MG63 (cell line): ENCODE measurements around the gene GTF2IRD1. TPM values are rescaled to one million over a fixed set of nuclear protein-coding genes. Genes with fewer than 3 reads are reported as not detected.

Experiments
- DNase-seq: peaks from one replicate; pipeline ENCODE4 v3.0.0-alpha.2; 2020
- H3K27me3 ChIP-seq: fragments of 250-450 bp; sonication (Bioruptor Pico); 2 replicates; pipeline ENCODE4 v1.5.1; 2020; ENCODE audit warnings: mild to moderate bottlenecking, moderate library complexity
- H3K36me3 ChIP-seq: fragments of 250-450 bp; sonication (Bioruptor Pico); 2 replicates; pipeline ENCODE4 v1.5.1; 2020; ENCODE audit warnings: mild to moderate bottlenecking, moderate library complexity
- H3K4me3 ChIP-seq: fragments of 250-450 bp; sonication (Bioruptor Pico); 2 replicates; pipeline ENCODE4 v1.5.1; 2020; ENCODE audit warnings: mild to moderate bottlenecking, moderate library complexity
- H3K9me3 ChIP-seq: fragments of 250-450 bp; sonication (Bioruptor Pico); 2 replicates; pipeline ENCODE4 v1.5.1; 2020; ENCODE audit warnings: mild to moderate bottlenecking, moderate library complexity
- total RNA-seq: library from RNA; depleted of rRNA; stranded (reverse); fragments of >200 nt; shearing (Covaris generic); gene quantifications from 2 replicates; pipeline ENCODE4 v1.2.3, GENCODE V29; 2014; ENCODE audit warnings: low replicate concordance

Gene GTF2IRD1
- total RNA-seq, 1 experiment from 2014 or later = 9.9 TPM

- H3K4me3 ChIP-seq = peak overlapping the region; percentile 63
- no peaks in the 10 kb centered on the region for H3K27me3 ChIP-seq
- DNase-seq = peak; percentile 26
- no peaks in the 10 kb centered on the region for H3K9me3 ChIP-seq
- no peaks in the 10 kb centered on the region for H3K36me3 ChIP-seq
Measured at GRCh38 chr7:74455291-74455804, 1.6 kb downstream of the GTF2IRD1 start.

- DNase-seq = no peak
- H3K4me3 ChIP-seq = no peak overlapping the region; the same call in 1 of the 2 replicates
Measured at GRCh38 chr7:74455928-74456327, 2.2 kb downstream of the GTF2IRD1 start.

GRCh38 chr7:74457007-74457406 lies 3.3 kb downstream of the GTF2IRD1 start:
- DNase-seq = no peak
- no peaks in the 10 kb centered on the region for H3K36me3 ChIP-seq
- H3K27me3 ChIP-seq = no peaks in the 10 kb centered on the region
- no peaks in the 10 kb centered on the region for H3K9me3 ChIP-seq
- H3K4me3 ChIP-seq = no peak overlapping the region

More at GRCh38 chr7:74455928-74456327, 2.2 kb downstream of the GTF2IRD1 start:
- Histone ChIP-seq H3K27me3 (no peaks in the 10 kb centered on the region), H3K36me3 (no peaks in the 10 kb centered on the region), H3K9me3 (no peaks in the 10 kb centered on the region)

GRCh38 chr7:74461970-74462706 lies 8.4 kb downstream of the GTF2IRD1 start:
- Histone ChIP-seq H3K4me3 (no peak overlapping the region), H3K36me3 (no peaks in the 10 kb centered on the region), H3K9me3 (no peaks in the 10 kb centered on the region), H3K27me3 (no peaks in the 10 kb centered on the region)
- DNase-seq = no peak

- no peak for DNase-seq
- no peaks in the 10 kb centered on the region for H3K27me3 ChIP-seq
- H3K9me3 ChIP-seq = no peaks in the 10 kb centered on the region
- H3K36me3 ChIP-seq = no peaks in the 10 kb centered on the region
- no peak overlapping the region for H3K4me3 ChIP-seq
Measured at GRCh38 chr7:74462707-74463100, 9.0 kb downstream of the GTF2IRD1 start.

GRCh38 chr7:74464931-74465886 lies 11.5 kb downstream of the GTF2IRD1 start:
- DNase-seq = no peak
- no peak overlapping the region for H3K4me3 ChIP-seq

GRCh38 chr7:74466196-74466813 lies 12.6 kb downstream of the GTF2IRD1 start:
- H3K4me3 ChIP-seq = no peak overlapping the region
- H3K36me3 ChIP-seq = no peaks in the 10 kb centered on the region
- H3K9me3 ChIP-seq = no peaks in the 10 kb centered on the region
- no peak for DNase-seq
- no peaks in the 10 kb centered on the region for H3K27me3 ChIP-seq

More at GRCh38 chr7:74464931-74465886, 11.5 kb downstream of the GTF2IRD1 start:
- Histone ChIP-seq H3K27me3 (no peaks in the 10 kb centered on the region), H3K9me3 (no peaks in the 10 kb centered on the region), H3K36me3 (no peaks in the 10 kb centered on the region)

GRCh38 chr7:74467876-74468275 lies 14.2 kb downstream of the GTF2IRD1 start:
- no peak for DNase-seq
- Histone ChIP-seq H3K9me3 (no peaks in the 10 kb centered on the region), H3K36me3 (no peaks in the 10 kb centered on the region), H3K4me3 (no peak overlapping the region), H3K27me3 (no peaks in the 10 kb centered on the region)

- Histone ChIP-seq H3K27me3 (no peaks in the 10 kb centered on the region), H3K9me3 (no peaks in the 10 kb centered on the region), H3K36me3 (no peaks in the 10 kb centered on the region; the same call in 1 of the 2 replicates), H3K4me3 (no peak overlapping the region)
- no peak for DNase-seq
Measured at GRCh38 chr7:74470504-74470903, 16.8 kb downstream of the GTF2IRD1 start.

- no peak for DNase-seq
- no peaks in the 10 kb centered on the region for H3K27me3 ChIP-seq
- no peak overlapping the region for H3K4me3 ChIP-seq
- no peaks in the 10 kb centered on the region for H3K9me3 ChIP-seq
- no peaks in the 10 kb centered on the region; the same call in 1 of the 2 replicates for H3K36me3 ChIP-seq
Measured at GRCh38 chr7:74473116-74473515, 19.4 kb downstream of the GTF2IRD1 start.

GRCh38 chr7:74474271-74474865 lies 20.7 kb downstream of the GTF2IRD1 start:
- no peaks in the 10 kb centered on the region for H3K9me3 ChIP-seq
- no peaks in the 10 kb centered on the region for H3K27me3 ChIP-seq
- no peaks in the 10 kb centered on the region; the same call in 1 of the 2 replicates for H3K36me3 ChIP-seq
- DNase-seq = no peak
- no peak overlapping the region for H3K4me3 ChIP-seq

- Histone ChIP-seq H3K36me3 (no peaks in the 10 kb centered on the region; the same call in 1 of the 2 replicates), H3K27me3 (no peaks in the 10 kb centered on the region), H3K9me3 (no peaks in the 10 kb centered on the region), H3K4me3 (no peak overlapping the region)
- DNase-seq = no peak
Measured at GRCh38 chr7:74475243-74475986, 21.7 kb downstream of the GTF2IRD1 start.

GRCh38 chr7:74475987-74476350 lies 22.3 kb downstream of the GTF2IRD1 start:
- no peak overlapping the region for H3K4me3 ChIP-seq
- no peaks in the 10 kb centered on the region for H3K27me3 ChIP-seq
- no peaks in the 10 kb centered on the region; the same call in 1 of the 2 replicates for H3K36me3 ChIP-seq
- DNase-seq = peak; percentile 47
- no peaks in the 10 kb centered on the region for H3K9me3 ChIP-seq

- Histone ChIP-seq H3K36me3 (no peaks in the 10 kb centered on the region; the same call in 1 of the 2 replicates), H3K27me3 (no peaks in the 10 kb centered on the region), H3K9me3 (no peaks in the 10 kb centered on the region), H3K4me3 (no peak overlapping the region)
- DNase-seq = no peak
Measured at GRCh38 chr7:74476626-74477025, 22.9 kb downstream of the GTF2IRD1 start.

GRCh38 chr7:74478671-74479065 lies 25.0 kb downstream of the GTF2IRD1 start:
- DNase-seq = peak; percentile 27
- Histone ChIP-seq H3K4me3 (no peak overlapping the region), H3K9me3 (no peaks in the 10 kb centered on the region), H3K27me3 (no peaks in the 10 kb centered on the region), H3K36me3 (no peaks in the 10 kb centered on the region; the same call in 1 of the 2 replicates)
